ENCODE measurements around the gene MACF1. TPM values are rescaled to one million over a fixed set of nuclear protein-coding genes. Genes with fewer than 3 reads are reported as not detected.

Gene MACF1
- total RNA-seq, 2 donors from 2014 or later = 214 to 251 TPM

DNA sequence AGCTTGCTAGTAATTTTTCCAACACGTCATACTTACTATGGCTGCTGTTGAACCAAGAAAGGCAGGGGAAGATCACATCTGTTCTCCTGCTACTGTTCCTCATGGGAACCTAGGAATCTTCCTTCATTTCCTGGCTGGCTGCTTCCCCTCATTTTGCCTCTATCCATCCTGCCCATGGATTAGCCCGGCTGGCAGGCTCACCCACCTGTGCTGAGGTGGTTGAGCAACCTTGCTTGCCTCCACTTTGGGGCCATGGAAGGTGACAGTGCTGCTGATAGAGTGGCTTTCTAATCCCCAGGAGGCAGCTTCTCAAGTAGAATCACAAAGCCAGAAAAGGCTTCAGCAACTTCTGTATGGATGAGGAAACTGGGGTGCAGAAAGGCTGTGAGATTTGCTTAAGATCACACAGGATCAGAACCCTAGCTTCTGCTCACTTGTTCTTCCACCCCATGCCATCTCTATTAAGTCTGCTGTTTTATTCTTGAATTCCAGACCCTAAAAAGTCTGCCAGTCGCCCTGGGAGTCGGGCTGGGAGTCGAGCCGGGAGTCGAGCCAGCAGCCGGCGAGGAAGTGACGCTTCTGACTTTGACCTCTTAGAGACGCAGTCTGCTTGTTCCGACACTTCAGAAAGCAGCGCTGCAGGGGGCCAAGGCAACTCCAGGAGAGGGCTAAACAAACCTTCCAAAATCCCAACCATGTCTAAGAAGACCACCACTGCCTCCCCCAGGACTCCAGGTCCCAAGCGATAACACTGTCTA lies 280.7 kb downstream of the MACF1 start:
- H3K27ac Mint-ChIP-seq = no peak overlapping the region
- H3K27me3 Mint-ChIP-seq (ENCODE audit: insufficient read depth) = peaks cover 14% of the 10 kb centered on the region
- Histone ChIP-seq H3K27me3 (ENCODE audit: control insufficient read depth, insufficient read depth, low read length, poor library complexity, severe bottlenecking) (peaks cover 12% of the 10 kb centered on the region), H3K4me3 (ENCODE audit: low read length) (no peak overlapping the region), H3K4me1 (ENCODE audit: control insufficient read depth, insufficient read depth, low read length) (no peaks in the 10 kb centered on the region), H3K9ac (ENCODE audit: extremely low read depth, low read length, poor library complexity, severe bottlenecking) (no peak overlapping the region), H3K9me3 (ENCODE audit: control insufficient read depth, low read length) (no peaks in the 10 kb centered on the region), H3K27ac (ENCODE audit: low read depth, low read length) (no peak overlapping the region), H3K36me3 (ENCODE audit: control insufficient read depth, insufficient read depth, low read length) (peaks cover 67% of the 10 kb centered on the region)
- H3K4me3 Mint-ChIP-seq = no peak overlapping the region
- TF ChIP-seq, protein P1, sequence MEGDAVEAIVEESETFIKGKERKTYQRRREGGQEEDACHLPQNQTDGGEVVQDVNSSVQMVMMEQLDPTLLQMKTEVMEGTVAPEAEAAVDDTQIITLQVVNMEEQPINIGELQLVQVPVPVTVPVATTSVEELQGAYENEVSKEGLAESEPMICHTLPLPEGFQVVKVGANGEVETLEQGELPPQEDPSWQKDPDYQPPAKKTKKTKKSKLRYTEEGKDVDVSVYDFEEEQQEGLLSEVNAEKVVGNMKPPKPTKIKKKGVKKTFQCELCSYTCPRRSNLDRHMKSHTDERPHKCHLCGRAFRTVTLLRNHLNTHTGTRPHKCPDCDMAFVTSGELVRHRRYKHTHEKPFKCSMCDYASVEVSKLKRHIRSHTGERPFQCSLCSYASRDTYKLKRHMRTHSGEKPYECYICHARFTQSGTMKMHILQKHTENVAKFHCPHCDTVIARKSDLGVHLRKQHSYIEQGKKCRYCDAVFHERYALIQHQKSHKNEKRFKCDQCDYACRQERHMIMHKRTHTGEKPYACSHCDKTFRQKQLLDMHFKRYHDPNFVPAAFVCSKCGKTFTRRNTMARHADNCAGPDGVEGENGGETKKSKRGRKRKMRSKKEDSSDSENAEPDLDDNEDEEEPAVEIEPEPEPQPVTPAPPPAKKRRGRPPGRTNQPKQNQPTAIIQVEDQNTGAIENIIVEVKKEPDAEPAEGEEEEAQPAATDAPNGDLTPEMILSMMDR (conservative IDR thresholded peaks at IDR 0.05) = no peak
- DNase-seq = no peak
- 96 to 98% methylated on average over 13 to 14 of the region's 14 CpGs for WGBS, 2 experiments (ENCODE audit: insufficient coverage in 1 of 2, insufficient read length in 1 of 2)
- H3K9me3 Mint-ChIP-seq = no peaks in the 10 kb centered on the region
- H3K4me1 Mint-ChIP-seq = no peaks in the 10 kb centered on the region
- H3K36me3 Mint-ChIP-seq (ENCODE audit: low read depth) = peaks cover 65% of the 10 kb centered on the region

DNA sequence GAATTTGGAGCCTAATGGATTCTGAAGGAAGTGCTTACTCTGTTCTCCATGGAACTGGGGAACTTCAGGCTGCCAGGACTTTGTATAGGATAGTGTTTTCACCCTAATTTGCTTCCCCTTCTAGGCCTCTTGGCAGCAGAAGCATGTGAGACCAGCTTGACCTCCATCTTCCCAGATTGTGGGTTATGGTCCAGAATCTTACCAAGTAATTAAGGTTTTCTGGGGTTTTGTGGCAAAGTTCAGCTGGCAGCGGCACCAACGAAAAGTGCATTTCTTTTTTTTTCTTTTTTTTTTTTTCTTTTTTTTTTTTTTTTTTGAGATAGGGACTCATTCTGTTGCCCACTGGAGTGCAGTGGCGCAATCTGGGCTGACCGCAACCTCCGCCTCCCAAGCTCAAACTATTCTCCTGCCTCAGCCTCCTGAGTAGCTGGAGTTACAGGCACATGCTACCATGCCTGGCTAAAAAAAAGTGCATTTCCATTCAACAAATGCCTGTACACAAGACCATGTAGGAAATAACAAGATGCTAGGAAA lies 283.6 kb downstream of the MACF1 start:
- Histone ChIP-seq H3K36me3 (ENCODE audit: control insufficient read depth, insufficient read depth, low read length) (peaks cover 43% of the 10 kb centered on the region), H3K27me3 (ENCODE audit: control insufficient read depth, insufficient read depth, low read length, poor library complexity, severe bottlenecking) (peaks cover 38% of the 10 kb centered on the region), H3K9ac (ENCODE audit: extremely low read depth, low read length, poor library complexity, severe bottlenecking) (no peak overlapping the region), H3K4me3 (ENCODE audit: low read length) (no peak overlapping the region), H3K9me3 (ENCODE audit: control insufficient read depth, low read length) (no peaks in the 10 kb centered on the region), H3K27ac (ENCODE audit: low read depth, low read length) (no peak overlapping the region), H3K4me1 (ENCODE audit: control insufficient read depth, insufficient read depth, low read length) (no peaks in the 10 kb centered on the region)
- Mint-ChIP-seq H3K27ac (no peak overlapping the region), H3K4me1 (no peaks in the 10 kb centered on the region), H3K36me3 (ENCODE audit: low read depth) (peaks cover 44% of the 10 kb centered on the region), H3K27me3 (ENCODE audit: insufficient read depth) (peaks cover 33% of the 10 kb centered on the region), H3K4me3 (no peak overlapping the region), H3K9me3 (no peaks in the 10 kb centered on the region)
- TF ChIP-seq, protein P1 (conservative IDR thresholded peaks at IDR 0.05) = no peak
- WGBS, 2 experiments (ENCODE audit: insufficient coverage in 1 of 2, insufficient read length in 1 of 2) = 98 to 100% methylated on average over 2 to 5 of the region's 5 CpGs
- DNase-seq = no peak

DNA sequence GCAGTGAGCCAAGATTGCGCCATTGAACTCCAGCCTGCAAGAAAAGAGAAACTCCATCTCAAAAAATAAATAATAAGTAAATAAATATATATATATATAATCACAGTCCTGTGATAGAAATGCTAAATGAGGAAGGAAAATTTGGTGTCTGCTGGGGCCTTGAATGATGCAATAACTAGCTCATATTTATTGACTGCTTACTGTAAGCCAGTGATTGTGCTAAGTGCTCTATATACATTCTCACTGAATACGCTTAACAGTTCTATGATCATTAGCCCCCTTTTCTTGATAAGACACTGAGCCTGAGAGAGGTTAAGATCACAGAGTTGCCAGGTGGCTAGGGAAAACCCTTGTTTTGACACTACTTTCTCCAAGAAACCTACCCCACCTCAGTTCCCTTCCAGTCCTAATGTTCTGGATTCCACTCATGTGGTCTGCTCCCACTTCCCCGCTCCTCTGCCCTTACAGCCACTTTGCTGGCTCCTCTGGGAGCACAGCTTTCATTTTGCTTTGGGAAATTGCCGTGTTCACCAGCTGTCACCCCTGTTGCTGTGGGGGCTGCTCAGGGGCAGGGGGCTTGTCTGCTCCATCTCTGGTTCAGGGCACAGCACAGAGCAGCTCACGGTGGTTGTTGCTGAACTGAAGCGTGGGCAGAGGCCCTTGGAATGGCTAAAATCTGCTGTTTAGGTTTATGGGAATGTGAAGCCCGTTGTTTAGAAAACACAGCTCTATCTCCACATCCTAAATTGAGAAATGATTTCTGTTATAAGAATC lies 284.5 kb downstream of the MACF1 start:
- DNase-seq = no peak
- Mint-ChIP-seq H3K9me3 (no peaks in the 10 kb centered on the region), H3K4me1 (no peaks in the 10 kb centered on the region), H3K4me3 (no peak overlapping the region), H3K27me3 (ENCODE audit: insufficient read depth) (peaks cover 42% of the 10 kb centered on the region), H3K27ac (no peak overlapping the region), H3K36me3 (ENCODE audit: low read depth) (peaks cover 36% of the 10 kb centered on the region)
- TF ChIP-seq, protein P1 (conservative IDR thresholded peaks at IDR 0.05) = no peak
- WGBS, 2 experiments (ENCODE audit: insufficient coverage in 1 of 2, insufficient read length in 1 of 2) = 87 to 93% methylated on average over 2 to 5 of the region's 7 CpGs
- H3K9me3 ChIP-seq (ENCODE audit: control insufficient read depth, low read length) = no peaks in the 10 kb centered on the region
- no peak overlapping the region for H3K9ac ChIP-seq (ENCODE audit: extremely low read depth, low read length, poor library complexity, severe bottlenecking)
- H3K4me3 ChIP-seq (ENCODE audit: low read length) = no peak overlapping the region
- H3K36me3 ChIP-seq (ENCODE audit: control insufficient read depth, insufficient read depth, low read length) = peaks cover 36% of the 10 kb centered on the region
- peaks cover 47% of the 10 kb centered on the region for H3K27me3 ChIP-seq (ENCODE audit: control insufficient read depth, insufficient read depth, low read length, poor library complexity, severe bottlenecking)
- no peaks in the 10 kb centered on the region for H3K4me1 ChIP-seq (ENCODE audit: control insufficient read depth, insufficient read depth, low read length)
- H3K27ac ChIP-seq (ENCODE audit: low read depth, low read length) = no peak overlapping the region
